Retinal pigment epithelial cell (primary cell): ENCODE data around the gene CAST.

Experiments used
- DNase-seq: peaks from one replicate; pipeline ENCODE4 v3.0.0-alpha.2; 2010; ENCODE audit warnings: low read depth
- H3K4me3 ChIP-seq: 2 replicates; pipeline ENCODE4 v1.5.1; 2011; ENCODE audit warnings: mild to moderate bottlenecking, low read length, control low read depth, moderate library complexity
- CTCF ChIP-seq: conservative IDR thresholded peaks from 2 replicates; pipeline ENCODE4 v1.5.1; 2011; ENCODE audit warnings: low read depth, low read length, control low read depth, inconsistent platforms

The CAST gene

GRCh38 chr5:96668725-96669124, 6.5 kb downstream of the CAST start:
- no peak overlapping the region for H3K4me3 ChIP-seq
- DNase-seq = no peak
- no peak for TF ChIP-seq CTCF

GRCh38 chr5:96669909-96670308, 7.7 kb downstream of the CAST start:
- no peak for TF ChIP-seq CTCF
- DNase-seq = no peak
- no peak overlapping the region for H3K4me3 ChIP-seq

- no peak for DNase-seq
- no peak for TF ChIP-seq CTCF
- H3K4me3 ChIP-seq = no peak overlapping the region
Observed at GRCh38 chr5:96671441-96671840, 9.3 kb downstream of the CAST start.

DNA sequence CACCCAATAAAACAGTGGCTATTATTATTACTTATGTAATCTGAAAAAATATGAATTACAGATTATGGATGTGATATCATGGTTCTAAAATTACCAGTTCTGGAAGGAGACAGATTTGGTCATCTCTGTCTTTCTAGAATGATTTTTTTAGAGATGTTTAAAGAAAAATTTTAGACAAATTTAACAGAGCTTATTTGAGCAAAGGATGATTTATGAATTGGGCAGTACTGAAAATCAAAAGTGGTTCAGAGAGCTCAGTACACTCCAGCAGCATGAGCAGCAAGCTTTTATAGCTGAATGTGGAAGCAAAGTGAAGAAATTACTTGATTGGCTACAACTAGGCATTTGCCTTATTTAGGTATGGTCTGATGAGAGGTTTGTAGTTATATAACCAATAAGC, 11.0 kb downstream of the CAST start:
- no peak overlapping the region for H3K4me3 ChIP-seq
- TF ChIP-seq CTCF = no peak
- DNase-seq = no peak

DNA sequence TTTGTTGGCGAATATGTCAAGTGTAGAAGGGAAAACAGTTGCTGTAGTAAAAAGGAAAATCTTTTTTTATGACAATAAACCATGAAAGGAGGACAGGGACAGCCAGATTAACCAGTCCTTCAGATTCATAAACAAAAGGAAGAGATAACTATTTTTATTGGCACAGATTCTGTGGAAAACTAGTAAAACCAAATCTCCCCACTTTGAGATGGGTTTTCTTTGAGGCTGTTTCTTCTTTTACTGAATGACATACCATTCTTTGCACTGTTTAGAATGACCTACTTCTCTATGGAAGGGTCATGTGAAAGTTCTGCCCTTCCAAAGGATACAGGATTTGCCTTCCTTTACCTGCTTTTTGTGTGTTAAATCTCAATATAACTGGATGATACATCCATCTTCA, 13.7 kb downstream of the CAST start:
- DNase-seq = no peak
- H3K4me3 ChIP-seq = no peak overlapping the region
- no peak for TF ChIP-seq CTCF

DNA sequence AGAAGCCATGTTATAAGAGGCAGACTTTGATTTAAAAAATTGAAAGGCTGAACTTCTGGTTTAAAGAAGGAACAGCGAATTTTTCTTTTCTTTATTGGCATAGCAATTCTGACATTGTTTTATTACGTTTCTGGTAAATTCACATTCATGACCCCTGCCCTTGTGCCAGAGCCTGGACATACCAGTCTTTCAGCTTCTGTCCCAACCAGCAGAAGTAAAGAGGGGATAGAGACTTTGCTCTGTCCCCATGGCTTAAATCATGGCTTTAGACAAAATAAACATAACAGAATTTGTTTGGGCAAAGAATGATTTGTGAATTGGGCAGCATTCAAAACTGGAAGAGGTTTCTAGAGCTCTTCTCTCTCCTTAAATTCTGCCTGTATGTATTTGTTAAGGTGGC, 15.3 kb downstream of the CAST start:
- TF ChIP-seq CTCF = no peak
- no peak overlapping the region for H3K4me3 ChIP-seq
- no peak for DNase-seq

- no peak for DNase-seq
- H3K4me3 ChIP-seq = no peak overlapping the region
- no peak for TF ChIP-seq CTCF
Observed at GRCh38 chr5:96679293-96679692, 17.1 kb downstream of the CAST start.
